OCI-LY1 (cell line): Measurements from ENCODE around the gene ZBTB6.
"Not testable (repeated sequence)": the region's sequence is repeated elsewhere in the genome, so short reads cannot be mapped to it uniquely, and the experiment has no call there.

Experiments used
- EZH2 ChIP-seq: fragments of 200-600 bp; sonication (generic), shearing (Covaris generic); IDR thresholded peaks from 2 replicates; pipeline ENCODE4 v1.8.0; 2017; ENCODE audit warnings: borderline replicate concordance, mixed run types, mild to moderate bottlenecking, antibody characterized with exemption, low read length, moderate library complexity, mixed read lengths
- TF ChIP-seq, protein P1 (sequence below): fragments of 200-600 bp; sonication (generic), shearing (Covaris generic); IDR thresholded peaks from 2 replicates; pipeline ENCODE4 v1.5.1; 2017; ENCODE audit warnings: mild to moderate bottlenecking, antibody characterized with exemption, low read length, moderate library complexity, mixed read lengths

- TF ChIP-seq, protein P1, sequence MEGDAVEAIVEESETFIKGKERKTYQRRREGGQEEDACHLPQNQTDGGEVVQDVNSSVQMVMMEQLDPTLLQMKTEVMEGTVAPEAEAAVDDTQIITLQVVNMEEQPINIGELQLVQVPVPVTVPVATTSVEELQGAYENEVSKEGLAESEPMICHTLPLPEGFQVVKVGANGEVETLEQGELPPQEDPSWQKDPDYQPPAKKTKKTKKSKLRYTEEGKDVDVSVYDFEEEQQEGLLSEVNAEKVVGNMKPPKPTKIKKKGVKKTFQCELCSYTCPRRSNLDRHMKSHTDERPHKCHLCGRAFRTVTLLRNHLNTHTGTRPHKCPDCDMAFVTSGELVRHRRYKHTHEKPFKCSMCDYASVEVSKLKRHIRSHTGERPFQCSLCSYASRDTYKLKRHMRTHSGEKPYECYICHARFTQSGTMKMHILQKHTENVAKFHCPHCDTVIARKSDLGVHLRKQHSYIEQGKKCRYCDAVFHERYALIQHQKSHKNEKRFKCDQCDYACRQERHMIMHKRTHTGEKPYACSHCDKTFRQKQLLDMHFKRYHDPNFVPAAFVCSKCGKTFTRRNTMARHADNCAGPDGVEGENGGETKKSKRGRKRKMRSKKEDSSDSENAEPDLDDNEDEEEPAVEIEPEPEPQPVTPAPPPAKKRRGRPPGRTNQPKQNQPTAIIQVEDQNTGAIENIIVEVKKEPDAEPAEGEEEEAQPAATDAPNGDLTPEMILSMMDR, result not testable (repeated sequence)
- TF ChIP-seq EZH2, result not testable (repeated sequence)
Observed at GRCh38 chr9:122906122-122906521, 7.0 kb downstream of the ZBTB6 start.
